ENCODE data around the gene TRIM15.

TRIM15 gene

DNA sequence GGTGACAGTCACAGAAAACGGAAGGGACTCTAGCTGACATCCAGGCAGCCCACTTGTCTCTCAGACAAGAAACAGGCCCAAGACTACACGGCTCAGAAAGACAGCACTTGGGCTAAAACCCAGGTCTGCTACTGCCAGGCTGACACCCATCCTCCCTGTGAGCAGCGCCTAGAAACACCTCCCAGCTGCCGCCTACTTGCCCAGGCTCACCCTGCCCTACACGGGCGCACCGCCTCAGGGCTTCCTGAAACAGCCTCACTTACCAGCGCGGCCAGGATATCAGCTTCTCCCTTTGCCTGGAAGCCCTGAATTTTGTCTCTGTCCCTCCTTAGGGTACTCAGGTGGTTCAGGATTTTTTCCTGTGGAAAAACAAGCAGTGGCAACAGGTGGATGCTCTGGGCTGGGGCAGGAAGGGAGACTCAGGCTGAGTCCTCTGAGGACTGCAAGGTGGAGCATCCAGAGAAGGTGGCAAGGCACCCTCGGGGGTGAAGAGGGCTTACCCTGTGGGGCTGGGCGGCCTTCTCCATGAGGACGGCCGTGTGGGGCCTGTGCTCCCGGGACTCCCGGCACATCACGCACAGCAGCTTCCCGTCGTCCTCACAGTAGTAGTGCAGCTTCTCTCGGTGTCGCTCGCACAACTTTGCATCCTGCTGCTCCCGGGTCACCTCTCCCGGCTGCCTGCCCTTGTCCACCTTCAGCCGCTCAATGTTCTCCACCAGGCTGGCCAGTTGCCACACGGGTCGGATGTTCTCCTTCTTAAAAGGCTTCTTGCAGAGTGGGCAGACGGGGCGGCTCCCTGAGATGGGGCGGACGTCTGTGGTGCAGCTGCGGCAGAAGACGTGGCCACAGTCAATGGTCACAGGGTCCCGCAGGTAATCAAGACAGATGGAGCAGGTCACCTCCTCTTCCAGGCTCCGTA, 35.1 kb downstream of the TRIM15 start:
- H3K4me3 ChIP-seq (ENCODE audit: low read depth, low read length): no peak overlapping the region
- TF ChIP-seq, protein P1, sequence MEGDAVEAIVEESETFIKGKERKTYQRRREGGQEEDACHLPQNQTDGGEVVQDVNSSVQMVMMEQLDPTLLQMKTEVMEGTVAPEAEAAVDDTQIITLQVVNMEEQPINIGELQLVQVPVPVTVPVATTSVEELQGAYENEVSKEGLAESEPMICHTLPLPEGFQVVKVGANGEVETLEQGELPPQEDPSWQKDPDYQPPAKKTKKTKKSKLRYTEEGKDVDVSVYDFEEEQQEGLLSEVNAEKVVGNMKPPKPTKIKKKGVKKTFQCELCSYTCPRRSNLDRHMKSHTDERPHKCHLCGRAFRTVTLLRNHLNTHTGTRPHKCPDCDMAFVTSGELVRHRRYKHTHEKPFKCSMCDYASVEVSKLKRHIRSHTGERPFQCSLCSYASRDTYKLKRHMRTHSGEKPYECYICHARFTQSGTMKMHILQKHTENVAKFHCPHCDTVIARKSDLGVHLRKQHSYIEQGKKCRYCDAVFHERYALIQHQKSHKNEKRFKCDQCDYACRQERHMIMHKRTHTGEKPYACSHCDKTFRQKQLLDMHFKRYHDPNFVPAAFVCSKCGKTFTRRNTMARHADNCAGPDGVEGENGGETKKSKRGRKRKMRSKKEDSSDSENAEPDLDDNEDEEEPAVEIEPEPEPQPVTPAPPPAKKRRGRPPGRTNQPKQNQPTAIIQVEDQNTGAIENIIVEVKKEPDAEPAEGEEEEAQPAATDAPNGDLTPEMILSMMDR (IDR thresholded peaks at IDR 0.05; ENCODE audit: low read depth, low read length): no peak

DNA sequence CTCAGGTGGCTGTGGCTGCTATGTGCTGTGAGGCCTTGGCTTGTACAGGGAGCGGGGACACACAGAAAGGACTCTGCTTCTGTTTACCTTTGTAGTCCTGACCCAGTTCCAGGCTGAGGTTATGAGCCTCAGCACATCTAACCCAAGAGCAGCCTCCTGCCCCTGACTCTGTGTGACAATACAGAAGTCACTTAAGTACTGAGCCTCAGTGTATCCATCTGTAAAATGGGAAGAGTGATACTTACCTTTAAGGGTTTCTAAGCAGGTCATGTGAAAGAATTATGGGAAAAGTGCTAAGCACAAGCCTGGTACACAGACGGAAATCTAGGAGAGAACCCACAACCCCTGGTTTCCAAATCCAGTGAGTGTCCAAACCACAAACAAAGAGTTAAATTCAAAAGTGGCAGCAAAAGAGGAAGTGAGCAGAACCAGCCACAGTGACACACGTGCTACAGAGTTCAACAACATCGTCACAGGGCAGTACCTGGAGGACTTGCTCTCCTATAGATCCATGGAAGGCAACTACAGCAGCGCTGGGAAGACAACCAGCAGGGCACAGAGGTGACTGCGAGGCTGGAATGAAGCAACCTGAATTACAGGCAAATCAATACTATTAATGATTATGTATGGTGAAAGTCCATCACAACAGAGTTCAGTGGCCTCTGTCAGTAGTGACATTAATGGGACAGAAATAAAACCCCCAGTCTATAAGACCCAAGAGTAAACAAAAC, 37.4 kb downstream of the TRIM15 start:
- H3K4me3 ChIP-seq (ENCODE audit: low read depth, low read length): no peak overlapping the region
- TF ChIP-seq, protein P1 (IDR thresholded peaks at IDR 0.05; ENCODE audit: low read depth, low read length): no peak

DNA sequence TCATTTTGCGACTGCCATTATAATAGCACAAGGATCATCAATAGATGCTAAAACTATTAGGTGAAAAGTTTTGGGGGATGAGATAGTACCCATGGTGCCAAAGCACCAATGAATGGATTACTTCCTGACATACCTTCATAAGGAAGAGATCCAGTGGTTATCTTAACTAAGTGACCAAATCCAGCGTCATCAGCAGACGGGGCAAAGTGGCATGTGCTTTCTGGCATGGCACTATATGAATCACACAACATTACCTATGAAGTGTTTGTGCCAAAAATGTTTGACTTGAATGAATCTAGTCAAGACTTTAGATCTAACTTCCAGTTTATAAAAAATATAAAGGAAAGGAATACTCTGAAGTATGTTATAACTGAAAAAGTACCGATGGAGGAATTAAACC, 39.0 kb downstream of the TRIM15 start:
- TF ChIP-seq, protein P1 (IDR thresholded peaks at IDR 0.05; ENCODE audit: low read depth, low read length): no peak
- no peak overlapping the region for H3K4me3 ChIP-seq (ENCODE audit: low read depth, low read length)

DNA sequence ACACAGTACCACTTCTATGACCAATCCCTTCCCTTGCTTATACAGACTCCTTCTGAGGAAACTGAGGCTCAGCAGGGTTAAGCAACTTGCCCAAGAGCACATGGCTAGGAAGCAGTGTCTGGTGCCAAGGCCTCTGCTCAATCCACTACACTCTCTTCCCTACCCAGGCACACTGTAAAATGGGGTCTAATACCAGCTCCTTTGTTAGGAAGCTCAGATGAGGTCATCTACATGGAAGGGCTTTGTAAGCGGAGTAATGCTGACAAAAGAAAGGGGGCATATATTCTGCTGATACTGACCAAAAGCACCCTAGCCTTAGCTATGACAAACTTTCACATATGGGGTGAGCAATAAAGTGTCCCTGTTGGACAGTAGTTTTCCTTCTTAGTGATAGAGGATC, 40.8 kb downstream of the TRIM15 start:
- TF ChIP-seq, protein P1 (IDR thresholded peaks at IDR 0.05; ENCODE audit: low read depth, low read length): no peak
- no peak overlapping the region for H3K4me3 ChIP-seq (ENCODE audit: low read depth, low read length)

DNA sequence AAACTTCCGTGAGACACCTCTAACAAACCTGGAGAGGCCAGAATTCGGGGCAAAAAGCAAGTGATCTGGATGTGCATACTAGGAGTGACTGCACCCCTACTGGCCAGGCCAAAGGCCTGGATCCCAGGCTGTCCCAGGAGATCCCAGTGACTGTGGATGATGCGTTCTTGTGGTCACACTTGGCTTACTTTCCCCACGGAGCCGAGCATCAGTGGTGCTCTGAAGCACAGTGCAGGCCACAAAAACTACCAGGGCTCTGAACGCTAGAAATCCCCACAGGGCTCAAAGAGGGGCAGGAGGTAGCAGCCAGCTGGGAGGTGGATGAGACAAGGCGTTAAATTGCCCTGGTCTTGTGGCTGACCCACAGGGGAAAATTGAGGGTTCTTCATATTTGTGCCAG, 42.8 kb downstream of the TRIM15 start:
- TF ChIP-seq, protein P1 (IDR thresholded peaks at IDR 0.05; ENCODE audit: low read depth, low read length): no peak

DNA sequence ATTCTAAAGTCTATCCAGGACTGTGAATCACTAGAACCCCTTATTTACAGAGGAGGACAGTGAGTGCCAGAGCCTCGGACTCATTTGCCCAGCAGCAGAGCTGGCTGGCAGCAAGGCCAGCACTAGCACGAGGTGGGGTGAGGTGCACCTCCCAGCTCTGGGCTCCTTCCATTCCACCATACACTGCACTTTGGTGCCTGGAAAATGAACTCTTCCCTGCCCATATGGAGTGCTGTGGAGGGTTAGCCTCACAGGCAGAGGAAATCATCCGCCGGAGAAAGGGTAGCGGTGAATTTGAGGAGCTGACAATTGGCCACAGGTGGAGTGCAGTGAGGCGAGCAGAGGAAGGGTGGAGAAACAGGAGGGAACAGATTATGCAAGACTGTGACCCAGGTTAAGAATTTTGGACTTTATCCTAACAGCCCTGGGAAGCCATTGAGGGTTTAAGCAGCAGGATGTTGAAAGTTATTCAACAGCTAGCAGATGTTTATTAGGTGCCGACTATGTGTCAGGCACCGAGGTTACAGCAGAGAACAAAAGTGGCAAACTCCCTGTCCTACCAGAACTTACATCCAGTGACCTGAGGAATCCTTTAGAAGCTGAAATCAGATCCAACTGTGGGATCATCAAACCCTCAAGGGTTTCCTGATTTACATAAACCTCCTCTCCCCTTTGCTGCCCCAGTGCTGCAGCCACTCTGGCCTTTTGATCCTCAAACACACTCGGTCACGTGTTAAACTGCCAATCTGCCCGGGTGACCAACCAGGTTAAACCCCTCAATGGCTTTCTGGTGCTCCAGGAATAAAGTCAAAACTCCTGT, 43.7 kb downstream of the TRIM15 start:
- H3K4me3 ChIP-seq (ENCODE audit: low read depth, low read length): no peak overlapping the region
- TF ChIP-seq, protein P1 (IDR thresholded peaks at IDR 0.05; ENCODE audit: low read depth, low read length): no peak

More for the DNA sequence above, 42.8 kb downstream of the TRIM15 start:
- no peak overlapping the region for H3K4me3 ChIP-seq (ENCODE audit: low read depth, low read length)

Data from WI38 (cell line).